PFSK-1 (cell line): Measurements from ENCODE around the gene NPY1R.

Source experiments
- FOXP2 ChIP-seq: optimal IDR thresholded peaks from 2 replicates; pipeline ENCODE3; 2011; ENCODE audit warnings: borderline replicate concordance, control low read depth, inconsistent platforms; ENCODE audit not compliant: insufficient read depth; ENCODE audit errors: extremely low read length, extremely low read depth
- POLR2AphosphoS5 ChIP-seq: IDR thresholded peaks from 2 replicates; pipeline ENCODE4 v1.6.1; 2012; ENCODE audit warnings: low read depth, mild to moderate bottlenecking, control low read depth, low read length, moderate library complexity
- SIN3A ChIP-seq: IDR thresholded peaks from 2 replicates; pipeline ENCODE4 v1.6.1; 2012; ENCODE audit warnings: mild to moderate bottlenecking, low read length, moderate library complexity, borderline replicate concordance; ENCODE audit not compliant: insufficient read depth
- TAF1 ChIP-seq: IDR thresholded peaks from 2 replicates; pipeline ENCODE4 v1.6.1; 2012; ENCODE audit warnings: low read length, control low read depth, borderline replicate concordance; ENCODE audit not compliant: insufficient read depth
- TF ChIP-seq, protein P1 (sequence below), 2 experiments: IDR thresholded peaks; 2 replicates each; pipeline versions ENCODE4 v1.6.1 to v1.8.0; 2011 to 2012; ENCODE audit warnings: low read depth in 2 of 2, low read length in 2 of 2, control low read depth in 1 of 2, inconsistent platforms in 1 of 2, mild to moderate bottlenecking in 1 of 2, moderate library complexity in 1 of 2; ENCODE audit not compliant: insufficient read depth in 1 of 2

Gene NPY1R

DNA sequence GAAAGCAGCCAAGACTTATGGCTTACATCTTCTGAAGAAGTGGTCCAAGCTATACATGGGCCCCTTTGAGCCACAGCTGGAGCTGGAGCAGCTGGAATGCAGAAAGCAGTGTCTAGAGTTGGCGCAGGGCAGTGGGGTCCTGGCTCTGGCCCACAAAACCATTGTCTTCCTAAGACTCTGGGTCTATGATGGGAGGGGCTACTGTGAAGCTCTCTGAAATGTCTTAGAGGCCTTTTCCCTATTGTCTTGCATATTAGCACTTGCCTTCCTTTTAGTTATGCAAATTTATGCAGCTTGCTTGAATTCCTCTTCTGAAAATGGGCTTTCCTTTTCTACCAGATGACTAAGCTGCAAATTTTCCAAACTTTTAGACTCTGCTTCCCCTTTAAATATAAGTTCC, 15.3 kb downstream of the NPY1R start:
- TF ChIP-seq, protein P1, sequence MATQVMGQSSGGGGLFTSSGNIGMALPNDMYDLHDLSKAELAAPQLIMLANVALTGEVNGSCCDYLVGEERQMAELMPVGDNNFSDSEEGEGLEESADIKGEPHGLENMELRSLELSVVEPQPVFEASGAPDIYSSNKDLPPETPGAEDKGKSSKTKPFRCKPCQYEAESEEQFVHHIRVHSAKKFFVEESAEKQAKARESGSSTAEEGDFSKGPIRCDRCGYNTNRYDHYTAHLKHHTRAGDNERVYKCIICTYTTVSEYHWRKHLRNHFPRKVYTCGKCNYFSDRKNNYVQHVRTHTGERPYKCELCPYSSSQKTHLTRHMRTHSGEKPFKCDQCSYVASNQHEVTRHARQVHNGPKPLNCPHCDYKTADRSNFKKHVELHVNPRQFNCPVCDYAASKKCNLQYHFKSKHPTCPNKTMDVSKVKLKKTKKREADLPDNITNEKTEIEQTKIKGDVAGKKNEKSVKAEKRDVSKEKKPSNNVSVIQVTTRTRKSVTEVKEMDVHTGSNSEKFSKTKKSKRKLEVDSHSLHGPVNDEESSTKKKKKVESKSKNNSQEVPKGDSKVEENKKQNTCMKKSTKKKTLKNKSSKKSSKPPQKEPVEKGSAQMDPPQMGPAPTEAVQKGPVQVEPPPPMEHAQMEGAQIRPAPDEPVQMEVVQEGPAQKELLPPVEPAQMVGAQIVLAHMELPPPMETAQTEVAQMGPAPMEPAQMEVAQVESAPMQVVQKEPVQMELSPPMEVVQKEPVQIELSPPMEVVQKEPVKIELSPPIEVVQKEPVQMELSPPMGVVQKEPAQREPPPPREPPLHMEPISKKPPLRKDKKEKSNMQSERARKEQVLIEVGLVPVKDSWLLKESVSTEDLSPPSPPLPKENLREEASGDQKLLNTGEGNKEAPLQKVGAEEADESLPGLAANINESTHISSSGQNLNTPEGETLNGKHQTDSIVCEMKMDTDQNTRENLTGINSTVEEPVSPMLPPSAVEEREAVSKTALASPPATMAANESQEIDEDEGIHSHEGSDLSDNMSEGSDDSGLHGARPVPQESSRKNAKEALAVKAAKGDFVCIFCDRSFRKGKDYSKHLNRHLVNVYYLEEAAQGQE (IDR thresholded peaks at IDR 0.05; ENCODE audit: insufficient read depth in 1 of 2, low read depth in 2 of 2, low read length in 2 of 2): no peak
- TF ChIP-seq POLR2AphosphoS5 (no peak), TAF1 (no peak), SIN3A (no peak), FOXP2 (no peak)

GRCh38 chr4:163309466-163309865, 22.9 kb downstream of the NPY1R start:
- TF ChIP-seq FOXP2 (no peak), TAF1 (no peak), POLR2AphosphoS5 (no peak), SIN3A (no peak)
- TF ChIP-seq, protein P1 (IDR thresholded peaks at IDR 0.05; ENCODE audit: insufficient read depth in 1 of 2, low read depth in 2 of 2, low read length in 2 of 2): no peak

DNA sequence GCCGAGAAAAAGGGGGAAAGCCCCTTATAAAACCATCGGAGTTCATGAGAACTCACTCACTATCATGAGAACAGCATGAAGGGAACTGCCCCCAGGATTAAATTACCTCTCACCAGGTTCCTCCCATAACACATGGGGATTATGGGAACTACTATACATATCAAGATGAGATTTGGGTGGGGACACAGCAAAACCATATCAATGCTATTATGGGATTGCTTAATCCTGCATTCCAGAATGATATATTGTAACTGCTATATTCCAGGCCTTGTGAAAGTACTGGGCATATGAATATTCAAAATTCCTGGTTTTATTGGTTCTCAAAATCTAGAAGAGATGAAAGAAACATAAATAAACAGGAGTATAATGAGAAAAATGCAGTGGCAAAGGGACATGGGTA, 29.3 kb downstream of the NPY1R start:
- no peak for TF ChIP-seq SIN3A
- TF ChIP-seq POLR2AphosphoS5: no peak
- no peak for TF ChIP-seq FOXP2
- TF ChIP-seq, protein P1 (IDR thresholded peaks at IDR 0.05; ENCODE audit: insufficient read depth in 1 of 2, low read depth in 2 of 2, low read length in 2 of 2): no peak
- no peak for TF ChIP-seq TAF1

- TF ChIP-seq SIN3A (no peak), FOXP2 (no peak)
Measured at GRCh38 chr4:163300445-163300844, 32.0 kb downstream of the NPY1R start.

DNA sequence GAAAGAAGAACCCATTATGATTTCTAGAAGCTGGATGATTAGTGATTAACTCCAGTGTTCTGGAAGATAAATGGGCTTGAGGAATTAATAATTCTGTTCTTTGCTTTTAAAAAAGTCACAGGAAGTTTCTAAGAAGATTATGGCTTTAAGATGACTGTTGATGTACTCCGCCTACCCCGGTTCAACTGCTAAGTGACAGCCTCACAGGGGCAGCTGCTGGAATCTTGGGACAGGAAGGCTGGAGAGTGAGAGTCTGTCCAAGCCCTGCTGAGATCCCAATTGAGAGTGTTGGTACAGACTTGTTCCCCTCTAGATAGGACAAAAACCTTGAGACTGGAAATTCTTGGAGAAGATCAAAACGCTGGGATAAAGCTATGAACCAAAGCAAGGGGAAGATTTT, 37.3 kb downstream of the NPY1R start:
- TF ChIP-seq SIN3A (no peak), FOXP2 (no peak), POLR2AphosphoS5 (no peak)
- TF ChIP-seq, protein P1 (IDR thresholded peaks at IDR 0.05; ENCODE audit: insufficient read depth in 1 of 2, low read depth in 2 of 2, low read length in 2 of 2): no peak
